Lung microvascular endothelial cell (primary cell): ENCODE results near the gene FLNA. TPM values are rescaled to one million over a fixed set of nuclear protein-coding genes. Genes with fewer than 3 reads are reported as not detected.

Experiments used
- DNase-seq, 2 donors: peaks; one replicate each; pipeline versions ENCODE4 v3.0.0 to v3.0.0-alpha.2; 2010; ENCODE audit warnings: low read depth in 2 of 2
- total RNA-seq: library from RNA; depleted of rRNA; stranded (reverse); fragments of >200 nt; gene quantifications from 2 replicates; pipeline ENCODE4 v1.2.1, GENCODE V29; 2014

Gene FLNA
- total RNA-seq, 1 donor from 2014 or later: 781 TPM

DNA sequence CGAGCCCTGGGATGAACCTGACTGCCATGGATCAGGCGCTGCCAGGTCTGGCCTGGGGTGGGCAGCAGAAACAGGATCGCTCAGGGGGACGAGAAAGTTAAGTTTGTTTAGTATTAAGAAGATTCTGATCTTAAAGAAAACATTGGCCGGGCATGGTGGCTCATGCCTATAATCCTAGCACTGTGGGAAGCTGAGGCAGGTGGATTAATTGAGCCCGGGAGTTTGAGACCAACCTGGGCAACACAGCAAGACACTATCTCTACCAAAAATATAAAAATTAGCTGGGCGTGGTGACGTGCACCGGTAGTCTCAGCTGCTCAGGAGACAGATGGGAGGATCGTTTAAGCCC lies 696 bp upstream of the FLNA start:
- no peak for DNase-seq

DNA sequence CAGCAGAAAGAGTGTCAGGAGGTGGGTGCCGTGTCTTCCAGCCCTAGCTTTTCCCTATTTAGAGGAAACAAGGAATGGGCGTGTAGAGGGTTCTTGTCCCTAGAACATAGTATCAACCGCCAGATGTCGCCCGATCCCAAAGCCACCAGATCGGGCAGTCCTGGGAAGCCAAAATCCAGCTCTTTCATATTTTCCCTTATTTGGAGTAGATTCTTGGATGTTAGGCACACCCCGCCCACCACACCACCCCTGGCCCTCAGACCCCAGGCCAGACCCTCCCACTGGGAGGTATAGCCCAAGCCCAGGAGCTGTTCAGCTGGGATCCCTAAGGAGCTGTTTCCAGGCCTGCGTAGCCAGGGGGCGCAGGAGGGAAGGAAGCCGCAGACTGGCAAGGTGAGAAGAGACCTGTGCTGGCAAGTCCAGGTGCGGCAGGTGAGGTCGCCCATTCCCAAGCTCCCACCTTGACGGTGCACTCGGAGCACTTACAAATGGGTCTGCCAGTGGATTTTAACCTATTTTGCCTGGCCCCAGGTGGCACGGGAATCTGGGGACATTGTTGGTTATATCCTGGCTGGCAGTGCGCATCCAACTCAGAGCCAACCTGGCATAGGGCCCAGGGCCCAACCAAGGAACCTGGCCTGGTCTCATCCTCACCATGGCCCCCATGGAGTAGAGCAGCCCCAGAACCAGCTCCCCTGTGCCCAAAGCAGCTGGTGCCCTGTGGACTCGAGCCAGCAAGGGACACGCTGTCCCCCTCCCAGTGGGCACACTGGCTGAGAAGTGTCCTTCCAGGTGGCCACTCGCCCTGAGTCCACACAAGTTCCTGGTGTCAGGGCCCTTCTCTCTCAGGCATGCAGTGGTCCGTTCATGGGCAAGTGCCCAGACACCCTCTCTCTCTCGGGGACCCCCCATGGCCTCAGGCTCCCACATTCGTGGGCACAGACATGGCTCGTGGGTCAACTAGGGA lies 811 bp downstream of the FLNA start:
- peak; percentile 72 to 73 for DNase-seq

DNA sequence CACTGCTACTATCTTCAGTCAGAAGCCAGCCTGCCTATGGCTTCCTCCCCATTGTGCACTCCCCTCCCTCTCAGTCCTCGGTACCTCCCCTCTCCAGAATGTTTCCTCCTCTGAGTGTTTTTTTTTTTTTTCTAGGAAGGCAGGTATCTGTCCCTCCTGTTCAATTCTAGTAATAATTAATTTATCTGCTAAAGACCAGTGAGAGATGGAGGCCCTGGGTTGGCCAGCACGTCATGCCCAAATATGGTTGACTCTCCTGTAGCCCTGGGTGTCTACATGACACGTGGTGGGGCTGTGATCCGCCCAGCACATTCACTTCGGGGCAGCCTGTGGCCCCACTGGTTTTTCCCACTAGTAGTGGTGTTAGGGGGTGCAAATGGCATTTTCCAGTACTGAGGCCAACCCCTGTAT lies 1.8 kb downstream of the FLNA start:
- DNase-seq: no peak

DNA sequence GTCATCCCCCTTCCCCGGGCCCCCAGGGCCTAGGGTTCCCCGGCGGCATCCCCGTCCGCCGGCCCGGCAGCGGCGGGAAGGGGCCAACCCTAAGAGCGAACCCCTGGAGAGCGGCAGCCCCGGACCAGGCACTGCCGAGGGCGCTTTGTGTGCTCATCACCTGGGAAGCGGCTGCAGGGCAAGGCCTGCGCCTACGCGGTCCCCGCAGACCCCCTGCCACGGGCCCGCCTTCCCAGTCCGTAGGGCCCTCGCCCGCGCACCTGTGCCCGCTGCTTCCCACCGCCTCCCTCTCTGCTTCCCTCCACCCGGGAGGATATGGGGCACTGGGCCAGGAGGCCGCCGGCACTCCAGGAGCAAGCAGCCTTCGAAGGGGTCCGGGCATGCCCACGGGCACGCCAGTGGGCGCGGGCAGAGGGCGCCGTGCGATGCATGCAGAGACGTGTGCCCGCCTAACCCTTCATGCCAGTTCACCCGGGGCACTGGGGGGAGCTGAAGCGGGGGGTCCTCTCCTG lies 2.6 kb downstream of the FLNA start:
- no peak for DNase-seq

DNA sequence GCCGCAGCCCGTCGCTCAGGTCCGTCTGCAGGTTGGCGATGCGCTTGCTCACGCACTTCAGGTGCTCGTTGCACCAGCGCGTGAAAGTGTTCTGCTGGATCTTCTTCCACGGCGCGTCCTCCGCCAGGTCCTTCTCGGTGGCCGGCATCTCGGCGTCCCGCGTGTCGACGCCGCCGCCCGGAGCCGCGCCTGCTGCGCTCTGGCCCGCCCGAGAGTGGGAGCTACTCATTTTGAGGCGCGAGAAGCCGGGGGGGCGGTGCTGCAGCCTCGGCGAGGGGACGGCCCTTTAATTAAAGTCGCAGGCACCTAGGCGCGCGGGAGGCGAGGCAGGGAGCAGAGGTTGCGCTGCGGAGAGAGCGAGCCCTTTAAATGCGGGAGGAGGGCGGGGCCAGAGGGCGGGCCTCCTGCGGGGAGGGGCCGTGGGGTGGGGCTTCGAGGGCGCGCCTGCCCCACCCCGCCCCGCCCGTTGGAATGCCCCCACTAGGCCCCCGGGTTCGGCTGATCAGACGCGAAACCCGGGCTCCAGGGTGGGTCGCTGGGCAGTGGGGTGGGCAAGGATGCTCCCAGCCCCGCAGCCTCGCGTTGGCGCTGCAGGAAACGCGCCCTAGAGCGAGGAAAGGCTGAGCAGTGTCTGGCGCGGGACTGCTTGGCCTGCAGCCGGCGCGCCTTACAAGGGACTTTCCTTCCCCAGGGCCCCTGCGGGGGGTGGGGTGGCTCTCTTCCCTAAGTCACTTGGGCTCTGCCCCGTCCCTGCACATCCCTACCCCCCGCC lies 3.2 kb downstream of the FLNA start:
- DNase-seq: peak; percentile 94 to 95

DNA sequence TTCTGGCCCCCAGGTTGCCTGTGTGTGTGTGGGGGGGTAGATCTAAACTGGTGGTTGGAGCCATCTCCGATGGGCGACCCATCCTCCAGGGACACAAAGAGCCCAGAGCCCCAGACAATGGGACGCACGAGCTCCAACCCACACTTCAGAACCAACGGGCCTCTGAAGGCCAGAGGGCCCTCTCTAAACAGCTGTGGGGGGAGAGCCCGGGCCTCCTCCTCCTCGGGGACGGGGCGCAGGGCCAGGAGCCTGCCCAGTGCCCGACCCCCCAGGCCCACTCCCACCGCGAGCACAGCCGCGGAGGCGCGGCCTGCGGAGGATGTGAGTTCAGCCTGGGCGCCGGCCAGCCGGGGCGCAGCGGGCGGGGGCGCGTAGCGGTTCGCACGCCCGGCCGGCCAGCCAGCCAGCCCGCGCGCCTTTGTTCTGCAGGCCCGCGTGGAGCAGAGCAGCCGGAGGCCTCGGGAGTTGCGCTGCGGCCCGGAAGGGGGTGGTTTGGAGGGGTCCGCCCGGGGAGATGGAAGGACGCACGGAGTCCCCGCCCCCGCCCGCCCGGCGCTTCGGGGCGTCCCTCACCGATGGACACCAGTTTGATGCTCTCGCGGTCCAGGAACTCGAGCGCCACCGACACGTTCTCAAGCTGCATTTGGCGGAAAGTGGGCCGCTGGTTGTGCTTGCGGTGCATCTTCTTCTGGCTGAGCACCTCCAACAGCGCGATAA lies 4.0 kb downstream of the FLNA start:
- peak; percentile 43 to 81 for DNase-seq

DNA sequence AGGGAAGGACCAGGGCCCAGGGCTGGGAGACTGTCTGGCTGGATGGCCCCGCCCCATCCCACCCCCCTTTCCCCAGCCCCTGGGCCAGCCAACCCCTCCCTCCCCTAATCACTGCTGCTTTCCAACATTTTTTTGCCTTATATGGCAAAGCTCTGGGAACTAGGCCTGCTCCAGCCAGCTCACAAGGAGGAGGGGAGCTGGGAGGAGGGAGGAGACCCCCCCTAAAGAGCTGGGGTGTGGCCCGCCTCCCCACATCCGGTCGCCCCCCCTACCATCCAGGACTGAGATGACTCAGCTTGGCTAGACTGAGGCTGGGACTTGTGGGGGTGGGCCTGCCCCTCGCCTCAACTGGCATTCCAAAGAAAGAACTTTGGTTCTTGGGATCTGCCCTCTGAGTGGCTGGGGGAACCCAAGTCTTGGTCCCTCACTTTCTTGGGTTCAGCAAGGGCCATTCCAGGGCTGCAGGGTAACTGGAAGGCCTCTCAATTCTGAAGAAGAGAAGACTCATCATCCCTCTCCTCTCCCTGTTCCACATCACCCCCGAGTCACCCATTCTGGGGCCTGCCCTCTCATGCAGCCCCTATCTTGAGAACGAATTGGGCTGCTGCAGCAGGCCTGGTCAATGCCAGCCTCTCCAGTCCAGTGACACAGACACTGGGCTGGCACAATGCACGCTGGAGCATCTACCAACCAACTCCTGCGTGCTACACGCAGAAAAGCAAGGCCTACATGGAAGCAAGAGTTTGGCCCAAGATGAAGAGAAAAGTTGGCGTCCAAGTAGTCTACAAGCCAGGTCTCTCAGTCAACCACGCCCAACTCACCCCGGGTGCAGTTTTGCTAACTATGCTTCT lies 4.8 kb downstream of the FLNA start:
- DNase-seq: peak; percentile 92 to 95

DNA sequence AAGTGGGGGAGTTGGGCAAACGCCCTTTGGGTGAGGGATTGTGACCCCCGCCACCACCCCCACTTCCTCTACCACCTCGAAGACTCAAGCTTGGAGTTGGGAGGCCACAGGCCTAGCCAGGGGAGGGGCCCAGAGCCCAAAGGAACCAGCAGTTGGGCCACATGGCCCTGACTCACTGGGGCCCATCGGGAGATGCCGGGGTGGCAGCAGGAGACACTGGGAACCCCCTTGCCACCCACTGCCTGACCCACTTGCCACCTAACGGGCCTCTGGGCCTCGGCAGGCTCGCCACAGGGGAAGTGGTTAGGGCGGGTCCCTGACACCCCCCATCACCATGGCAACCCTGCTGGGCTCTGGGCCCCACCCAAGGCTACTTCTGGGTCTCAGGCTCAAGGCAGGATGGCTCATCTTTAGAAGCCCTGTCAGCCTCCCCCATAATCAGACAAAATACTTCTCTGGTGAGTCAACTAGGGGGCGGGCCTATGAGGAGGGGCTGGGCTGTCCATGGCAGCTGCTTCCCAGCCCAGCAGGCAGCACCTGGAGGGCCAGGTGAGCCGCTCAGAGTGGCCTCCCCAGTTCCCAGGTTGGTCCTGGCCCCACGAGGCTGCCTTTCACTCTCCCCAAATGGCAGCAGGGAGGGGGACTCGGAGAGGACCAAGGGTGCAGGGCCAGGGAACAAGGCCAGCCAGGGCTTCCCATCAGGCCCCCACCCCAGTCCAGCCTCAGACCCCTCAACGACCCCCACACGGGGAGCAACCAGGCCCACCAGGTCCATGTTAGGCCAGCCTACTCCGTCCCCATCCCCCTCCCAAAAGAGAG lies 5.6 kb downstream of the FLNA start:
- peak; percentile 70 to 88 for DNase-seq

DNA sequence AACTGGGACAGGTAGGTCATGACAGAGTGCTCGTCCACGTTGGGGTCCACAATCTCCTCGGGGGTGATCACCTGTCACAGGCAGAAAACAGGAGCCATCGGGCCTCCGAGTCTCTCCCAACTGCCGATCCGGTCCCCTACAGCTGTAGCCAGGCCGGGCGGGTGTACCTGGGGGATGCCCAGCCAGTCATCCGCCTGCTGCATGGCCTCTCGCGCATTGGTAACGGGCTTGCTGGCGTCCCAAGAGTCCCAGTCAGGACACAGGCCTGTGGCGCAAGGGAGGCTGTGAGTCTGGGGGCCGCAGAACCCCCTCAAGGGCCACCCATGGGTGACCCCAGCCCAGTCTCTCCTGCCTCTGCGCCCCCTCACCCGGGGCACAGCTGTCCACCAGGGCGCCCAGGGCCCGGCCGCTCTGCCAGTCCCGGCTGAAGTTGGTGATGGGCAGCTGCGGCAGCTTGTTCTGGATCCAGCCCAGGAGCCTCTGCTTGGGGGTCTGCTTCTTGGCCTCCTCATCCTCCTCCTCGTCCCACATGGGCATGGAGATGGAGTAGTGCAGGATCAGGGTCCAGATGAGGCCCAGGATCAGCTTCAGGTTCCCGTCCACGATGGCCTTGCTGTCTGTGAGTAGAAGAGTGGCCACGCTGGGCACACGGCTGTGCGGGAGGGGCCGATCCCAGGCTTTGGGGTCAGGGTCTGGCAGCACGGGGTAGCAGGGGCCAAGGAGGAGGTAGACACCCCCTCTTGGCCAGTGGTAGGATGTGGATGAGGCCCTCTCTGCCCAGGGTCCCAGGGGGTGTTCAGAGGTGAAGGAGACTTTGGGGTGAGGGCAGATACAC lies 6.7 kb downstream of the FLNA start:
- DNase-seq: no peak

DNA sequence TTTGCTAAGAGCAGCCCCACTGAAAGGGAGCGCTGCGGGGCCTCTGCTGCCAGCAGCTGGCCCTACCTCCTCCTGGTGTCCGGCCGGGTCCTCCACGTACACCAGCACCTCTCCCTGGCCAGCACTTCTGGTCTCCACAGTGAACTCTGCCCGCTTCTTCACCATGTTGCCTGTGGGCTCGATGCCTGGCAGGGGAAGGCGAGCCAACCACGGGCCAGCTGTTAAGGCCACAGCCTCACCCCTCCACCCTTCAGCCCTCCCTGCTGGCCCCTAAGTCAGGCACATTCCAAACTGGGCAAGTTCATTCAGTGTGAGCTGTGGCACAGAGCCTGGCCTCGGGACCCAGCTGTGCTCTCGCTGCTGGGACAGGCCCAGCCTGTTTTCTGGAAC lies 7.8 kb downstream of the FLNA start:
- no peak for DNase-seq

DNA sequence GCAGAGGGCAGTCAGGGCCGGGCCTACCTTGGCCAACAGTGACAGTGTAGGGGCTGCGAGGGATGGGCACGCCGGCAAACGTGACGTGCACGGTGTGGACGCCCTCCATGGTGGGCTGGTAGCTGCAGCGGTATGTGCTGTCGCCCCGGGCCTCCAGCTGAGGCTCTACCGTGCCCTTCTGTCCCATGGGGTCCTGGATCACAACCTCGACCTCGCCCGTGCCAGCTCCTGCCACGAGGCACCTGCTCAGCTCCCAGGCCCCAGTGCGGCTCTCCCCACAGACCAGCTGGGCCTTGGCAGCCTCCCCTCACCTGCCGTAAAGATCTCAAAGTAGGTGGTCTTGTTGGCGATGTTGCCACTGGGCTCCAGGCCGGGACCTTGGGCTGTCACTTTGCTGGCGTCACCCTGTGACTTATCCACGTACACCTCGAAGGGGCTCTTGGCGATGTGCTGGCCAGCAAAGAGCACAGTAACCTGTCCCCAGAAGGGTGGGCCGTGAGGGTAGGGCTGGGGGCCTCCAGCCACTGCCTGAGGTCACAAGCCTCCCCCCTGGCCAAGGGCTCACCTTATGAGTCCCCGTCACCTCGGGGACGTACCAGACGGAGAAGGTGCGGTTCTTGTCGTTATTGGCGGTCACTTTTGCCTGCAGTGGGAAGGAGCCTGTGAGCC lies 8.3 kb downstream of the FLNA start:
- DNase-seq: no peak

DNA sequence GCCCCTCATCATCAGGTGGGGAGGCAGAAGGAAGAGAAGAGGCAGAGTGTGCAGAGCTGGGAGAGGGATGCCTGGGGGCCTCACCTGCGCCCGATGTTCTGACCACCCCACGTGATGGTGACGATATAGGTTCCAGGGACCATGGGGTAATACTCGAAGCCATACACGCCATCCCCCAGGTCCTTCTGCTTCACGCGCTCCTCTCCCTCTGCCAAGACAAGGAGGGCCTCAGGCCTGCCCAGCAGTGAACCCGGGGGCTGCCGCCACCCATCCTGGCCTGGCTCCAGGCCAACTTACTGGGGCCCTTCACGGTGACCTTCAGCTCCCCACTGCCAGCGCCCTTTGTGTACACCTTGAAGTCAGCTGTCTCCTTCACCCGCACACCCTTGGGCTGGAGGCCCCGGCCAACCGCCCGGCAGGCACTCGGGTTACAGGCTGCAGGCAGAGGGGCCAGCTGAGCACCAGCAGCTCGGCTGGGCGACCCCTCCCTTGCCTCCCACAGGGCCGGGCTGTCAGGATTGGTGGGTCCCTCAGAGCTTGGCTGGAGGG lies 9.3 kb downstream of the FLNA start:
- no peak for DNase-seq

DNA sequence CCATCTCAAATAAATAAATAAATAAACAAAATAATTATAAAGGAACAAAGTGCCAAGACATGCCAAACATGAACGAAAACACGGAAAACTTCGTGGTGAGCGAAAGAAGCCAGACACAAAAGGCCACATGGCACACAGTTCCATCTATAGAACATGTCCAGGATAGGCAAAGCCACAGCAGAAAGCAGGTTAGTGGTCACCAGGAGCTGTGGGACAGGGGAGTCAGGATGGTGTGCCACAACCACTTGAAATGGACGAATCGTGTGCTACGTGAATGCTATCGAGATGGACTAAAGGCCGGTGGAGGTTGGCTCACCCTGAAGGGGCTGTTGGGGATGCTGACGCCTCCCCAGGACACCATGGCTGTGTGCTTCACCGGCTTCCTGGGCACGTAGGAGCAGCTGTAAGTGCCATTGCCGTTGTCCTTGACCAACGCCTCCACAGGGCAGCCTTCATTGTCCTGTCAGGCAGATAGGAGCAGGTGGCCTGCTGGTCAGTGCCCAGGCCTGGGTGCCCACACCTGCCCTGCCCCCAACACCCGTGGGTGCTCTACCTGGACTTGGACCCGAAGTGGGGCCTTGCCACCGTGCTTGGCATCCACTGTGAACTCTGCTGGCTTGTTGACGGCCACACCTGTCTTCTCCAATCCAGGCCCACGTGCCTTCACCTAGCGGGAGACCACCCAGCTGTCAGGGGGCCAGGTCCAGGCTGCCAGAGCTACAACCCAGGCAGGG lies 10.6 kb downstream of the FLNA start:
- no peak for DNase-seq

DNA sequence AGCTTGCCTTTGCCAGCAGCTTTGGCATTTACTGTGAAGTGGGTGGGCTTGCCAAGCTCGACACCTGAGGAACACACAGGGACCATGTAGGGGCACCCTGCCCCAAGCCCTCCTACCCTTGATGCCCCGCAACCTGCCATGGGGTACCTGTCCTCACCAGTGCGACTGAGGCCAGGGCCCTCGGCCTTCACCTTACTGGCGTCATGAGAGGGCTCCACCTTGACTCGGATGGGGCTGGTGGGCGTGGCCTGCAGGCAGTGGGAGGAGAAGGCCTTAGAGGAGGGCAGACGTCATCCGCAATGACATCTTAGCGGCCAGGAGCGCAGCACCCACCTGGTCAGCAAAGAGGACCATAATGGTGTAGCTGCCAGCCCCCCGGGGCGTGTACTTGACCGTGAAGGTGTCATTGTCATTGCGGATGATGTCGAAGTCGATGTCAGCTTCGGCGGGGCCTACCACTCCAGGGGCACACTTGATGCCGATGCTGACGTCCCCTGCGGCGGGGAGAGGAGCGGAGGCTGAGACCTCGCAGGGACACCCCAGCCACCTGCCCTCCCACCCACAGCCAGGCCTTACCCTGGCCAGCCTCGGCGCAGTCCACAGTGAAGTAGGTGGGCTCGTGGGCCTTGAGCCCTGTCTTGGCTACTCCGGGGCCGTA lies 12.2 kb downstream of the FLNA start:
- no peak for DNase-seq

DNA sequence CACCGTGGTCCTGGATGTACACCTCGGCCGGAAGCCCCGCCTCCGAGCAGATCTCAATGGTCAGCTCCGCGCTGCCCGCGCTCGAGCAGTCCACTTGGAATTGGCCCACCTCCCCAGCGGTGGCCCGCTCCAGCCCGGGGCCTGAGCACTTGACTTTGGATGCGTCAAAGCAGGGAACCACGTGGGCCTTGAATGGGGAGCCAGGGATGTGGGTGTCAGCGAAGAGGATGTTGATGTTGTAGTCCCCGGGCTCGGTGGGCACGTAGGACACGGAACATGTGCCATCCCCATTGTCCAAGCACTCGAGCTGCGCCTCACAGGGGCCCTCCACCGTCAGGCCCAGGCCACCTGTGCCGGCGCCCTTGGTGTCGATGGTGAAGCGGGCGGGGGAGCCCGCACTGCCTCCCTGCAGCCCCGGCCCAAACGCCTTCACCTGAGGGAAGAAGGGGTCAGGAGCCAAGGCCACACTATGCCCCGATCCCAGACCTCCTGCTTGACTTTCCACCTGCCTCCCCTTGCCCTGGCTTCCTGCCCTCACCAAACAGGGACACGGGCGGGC lies 14.2 kb downstream of the FLNA start:
- DNase-seq: no peak

DNA sequence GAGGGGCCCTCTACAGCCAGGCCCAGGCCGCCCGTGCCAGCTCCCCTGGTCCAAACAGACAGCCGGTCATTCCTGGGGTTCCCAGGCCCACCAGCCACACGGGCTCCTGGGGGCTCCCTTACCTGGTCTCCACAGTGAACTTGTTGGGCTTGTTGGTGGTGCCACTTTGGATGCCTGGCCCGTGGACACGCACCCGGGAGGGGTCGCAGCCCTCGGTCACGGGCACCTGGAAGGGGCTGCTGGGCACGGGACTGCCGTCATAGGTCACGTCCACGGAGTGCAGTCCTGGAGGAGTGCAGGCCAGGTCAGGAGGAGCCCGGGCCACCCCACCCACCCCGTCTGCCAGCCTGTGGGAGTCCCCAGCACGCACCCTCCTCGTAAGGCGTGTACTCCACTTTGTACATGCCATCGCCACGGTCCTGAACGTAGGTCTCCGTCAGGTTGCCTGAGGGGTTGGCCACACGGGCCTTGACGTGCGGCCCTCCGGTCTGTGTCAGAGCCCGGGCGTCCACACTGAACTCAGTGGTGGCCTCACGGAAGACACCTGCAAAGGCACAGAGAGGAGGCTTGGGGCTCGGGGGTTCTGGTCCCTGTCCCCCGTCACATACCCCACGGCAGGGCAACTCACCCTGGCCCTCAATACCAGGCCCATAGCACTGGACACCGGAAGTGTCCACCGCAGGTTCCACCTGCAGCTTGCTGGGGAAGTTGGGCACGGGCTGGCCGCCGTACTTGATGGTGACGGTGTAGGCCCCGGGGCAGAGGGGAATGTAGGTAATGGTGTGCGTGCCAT lies 14.9 kb downstream of the FLNA start:
- DNase-seq: no peak
